GM23338 (cell line): ENCODE data around the gene AMIGO1. TPM values are rescaled to one million over a fixed set of nuclear protein-coding genes. Genes with fewer than 3 reads are reported as not detected.
A peak's percentile ranks its signal among the peaks of the same experiment; 100 is the strongest.

Experiments
- ATAC-seq: fragments of 200-7000 bp; cut with Tn5 transposase; 3 replicates; pipeline ENCODE4 v1.9.1; 2020
- DNase-seq: peaks from one replicate; pipeline ENCODE4 v3.0.0-alpha.2; 2015; ENCODE audit warnings: low spot score
- H2AFZ ChIP-seq: fragments of 200-600 bp; sonication (generic); 2 replicates; pipeline ENCODE4 v1.8.0; 2016; ENCODE audit warnings: antibody characterized with exemption, mild to moderate bottlenecking, moderate library complexity
- H3F3A ChIP-seq: fragments of 200-600 bp; sonication (generic); replicated peaks from 2 replicates; pipeline ENCODE4 v1.8.0; 2017; ENCODE audit warnings: antibody characterized with exemption, mixed run types, low read depth
- H3K27ac ChIP-seq: fragments of 200-600 bp; sonication (generic); 2 replicates; pipeline ENCODE4 v1.6.1; 2016; ENCODE audit warnings: low read depth
- H3K27me3 ChIP-seq: fragments of 200-600 bp; sonication (generic); 2 replicates; pipeline ENCODE4 v1.8.0; 2016; ENCODE audit warnings: mild to moderate bottlenecking, mixed run types, moderate library complexity; ENCODE audit not compliant: insufficient read depth
- H3K36me3 ChIP-seq: fragments of 200-600 bp; sonication (generic); 2 replicates; pipeline ENCODE4 v1.8.0; 2016; ENCODE audit warnings: mild to moderate bottlenecking; ENCODE audit not compliant: insufficient read depth
- H3K4me1 ChIP-seq: fragments of 200-600 bp; sonication (generic); 2 replicates; pipeline ENCODE4 v1.8.0; 2016; ENCODE audit warnings: mild to moderate bottlenecking, moderate library complexity; ENCODE audit not compliant: insufficient read depth
- H3K4me2 ChIP-seq: fragments of 200-600 bp; sonication (generic); 2 replicates; pipeline ENCODE4 v1.7.1; 2017; ENCODE audit warnings: mixed run types
- H3K4me3 ChIP-seq: fragments of 200-600 bp; sonication (generic); 2 replicates; pipeline ENCODE4 v1.6.1; 2016; ENCODE audit warnings: mixed run types
- H3K79me2 ChIP-seq: fragments of 200-600 bp; sonication (generic); replicated peaks from 2 replicates; pipeline ENCODE4 v1.8.0; 2017; ENCODE audit warnings: mild to moderate bottlenecking; ENCODE audit not compliant: insufficient read depth
- H3K9me2 ChIP-seq: fragments of 200-600 bp; sonication (generic); 2 replicates; pipeline ENCODE4 v1.8.0; 2017; ENCODE audit not compliant: insufficient read depth
- H4K20me1 ChIP-seq: fragments of 200-600 bp; sonication (generic); replicated peaks from 2 replicates; pipeline ENCODE4 v1.8.0; 2017; ENCODE audit warnings: mild to moderate bottlenecking; ENCODE audit not compliant: insufficient read depth
- H3K27ac Mint-ChIP-seq: 2 replicates; pipeline ENCODE4 v1.8.0; 2020; ENCODE audit warnings: inconsistent platforms, mild to moderate bottlenecking, moderate library complexity, mixed read lengths
- H3K27me3 Mint-ChIP-seq: 3 replicates; pipeline ENCODE4 v1.8.0; 2022; ENCODE audit warnings: low read depth, mild to moderate bottlenecking, moderate library complexity, mixed read lengths, inconsistent platforms; ENCODE audit not compliant: insufficient read depth, poor library complexity
- H3K36me3 Mint-ChIP-seq: 3 replicates; pipeline ENCODE4 v1.8.0; 2021; ENCODE audit warnings: low read depth, mild to moderate bottlenecking, inconsistent platforms, moderate library complexity, mixed read lengths
- H3K4me1 Mint-ChIP-seq: 3 replicates; pipeline ENCODE4 v1.8.0; 2020; ENCODE audit warnings: mild to moderate bottlenecking, inconsistent platforms, mixed read lengths
- H3K4me3 Mint-ChIP-seq: 3 replicates; pipeline ENCODE4 v1.8.0; 2021; ENCODE audit warnings: moderate library complexity, mild to moderate bottlenecking, inconsistent platforms, mixed read lengths
- H3K9me3 Mint-ChIP-seq: 3 replicates; pipeline ENCODE4 v1.8.0; 2020; ENCODE audit warnings: moderate library complexity, mild to moderate bottlenecking, inconsistent platforms, mixed read lengths
- CREB1 ChIP-seq: fragments of 250-450 bp; sonication (Bioruptor Pico); IDR thresholded peaks from 2 replicates; pipeline ENCODE4 v1.5.0; 2020; ENCODE audit warnings: low read depth, mild to moderate bottlenecking, moderate library complexity
- CTCF ChIP-seq, 2 experiments: fragments of 200-600 bp in 1 of 2; sonication (generic) in 1 of 2; conservative IDR thresholded peaks; 2 replicates each; pipeline versions ENCODE4 v1.5.1 to v1.6.1; 2016 to 2017; ENCODE audit warnings: antibody characterized with exemption in 2 of 2, low read depth in 2 of 2, mild to moderate bottlenecking in 2 of 2, moderate library complexity in 1 of 2
- ETS1 ChIP-seq: IDR thresholded peaks from 2 replicates; pipeline ENCODE4 v1.6.1; 2016; ENCODE audit warnings: antibody characterized with exemption
- JUNB ChIP-seq: IDR thresholded peaks from one replicate; pipeline ENCODE4 v1.6.1; 2016; ENCODE audit warnings: antibody characterized with exemption; ENCODE audit not compliant: unreplicated experiment
- NANOG ChIP-seq: IDR thresholded peaks from 2 replicates; pipeline ENCODE4 v1.6.1; 2016; ENCODE audit warnings: antibody characterized with exemption, borderline replicate concordance
- REST ChIP-seq: IDR thresholded peaks from one replicate; pipeline ENCODE4 v1.6.1; 2018; ENCODE audit warnings: antibody characterized with exemption; ENCODE audit not compliant: unreplicated experiment
- STAT1 ChIP-seq: IDR thresholded peaks from one replicate; pipeline ENCODE4 v1.6.1; 2016; ENCODE audit warnings: antibody characterized with exemption; ENCODE audit not compliant: unreplicated experiment
- ZNF114 ChIP-seq: fragments of 250-450 bp; sonication (Bioruptor Pico); IDR thresholded peaks from 2 replicates; pipeline ENCODE4 v1.5.0; 2020; ENCODE audit warnings: mild to moderate bottlenecking, moderate library complexity
- ZNF331 ChIP-seq: fragments of 250-450 bp; sonication (Bioruptor Pico); IDR thresholded peaks from 2 replicates; pipeline ENCODE4 v1.5.0; 2020; ENCODE audit warnings: low read depth, mild to moderate bottlenecking, moderate library complexity
- polyA plus RNA-seq: library from polyadenylated mRNA; unstranded; fragments of >200 nt; fragmentation: Nextera tagmentation; extraction: Ambion mirVana; gene quantifications from 2 replicates; pipeline ENCODE4 v1.2.1, GENCODE V29; 2016
- total RNA-seq: library from RNA; depleted of rRNA; stranded (reverse); fragments of >200 nt; shearing (Covaris generic); gene quantifications from 2 replicates; pipeline ENCODE4 v1.2.3, GENCODE V29; 2014

The AMIGO1 gene
- total and polyA plus RNA-seq, 2 experiments from 2014 or later = 0.53 to 3.8 TPM

DNA sequence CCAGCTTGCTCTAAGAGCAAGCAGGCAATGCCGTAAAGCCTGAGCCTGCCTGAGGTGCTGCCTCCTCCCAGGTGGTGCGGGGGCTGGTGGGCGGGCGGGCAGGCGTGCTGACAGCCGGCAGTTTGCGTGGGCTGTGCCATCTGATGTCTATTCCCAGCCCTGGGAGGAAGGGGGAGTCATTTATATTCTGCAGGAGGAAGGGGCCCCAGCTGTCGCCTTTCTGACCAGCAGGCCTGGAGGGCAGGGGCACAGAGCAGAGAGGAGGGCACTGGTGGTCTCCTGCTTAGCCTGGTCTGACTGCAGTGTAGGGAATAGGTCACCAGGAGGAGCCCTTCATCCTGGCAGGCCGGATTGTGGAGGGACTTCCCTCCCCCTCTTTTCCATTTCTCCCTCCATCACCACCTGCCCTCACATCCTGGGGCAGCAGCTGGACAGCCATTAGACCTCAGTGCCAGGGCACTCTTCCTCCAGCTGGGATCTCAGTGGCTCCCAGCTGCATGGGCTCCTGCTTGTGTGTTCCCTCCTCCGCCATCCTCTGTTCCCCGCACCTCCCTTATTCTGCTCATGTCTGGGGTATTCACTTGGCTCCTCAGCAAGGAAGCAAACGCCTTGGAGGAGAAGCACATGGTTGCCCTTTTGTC, 11.2 kb downstream of the AMIGO1 start:
- TF ChIP-seq CTCF (conservative IDR thresholded peaks at IDR 0.05; ENCODE audit: low read depth in 2 of 2) (peak; percentile 58 to 90), STAT1 (no peak)
- Histone ChIP-seq H3K79me2 (no peaks in the 10 kb centered on the region), H3K4me2 (peak overlapping the region; percentile 55; the same call in 1 of the 2 replicates), H3K27ac (no peak overlapping the region), H3F3A (no peaks in the 10 kb centered on the region; the same call in 1 of the 2 replicates), H2AFZ (no peak overlapping the region; the same call in 1 of the 2 replicates), H3K9me2 (no peaks in the 10 kb centered on the region), H3K36me3 (no peaks in the 10 kb centered on the region), H4K20me1 (no peaks in the 10 kb centered on the region), H3K27me3 (no peaks in the 10 kb centered on the region), H3K4me1 (peaks cover 16% of the 10 kb centered on the region), H3K4me3 (no peak overlapping the region)
- ATAC-seq (peak; percentile 57), DNase-seq (peak; percentile 84)
- Mint-ChIP-seq H3K27ac (peak overlapping the region; percentile 68; the same call in 1 of the 2 replicates), H3K36me3 (peaks cover 11% of the 10 kb centered on the region), H3K9me3 (no peaks in the 10 kb centered on the region), H3K4me1 (peaks cover 28% of the 10 kb centered on the region), H3K27me3 (peaks cover 19% of the 10 kb centered on the region), H3K4me3 (no peak overlapping the region; the same call in 2 of the 3 replicates)

GRCh38 chr1:109497449-109498160, 11.9 kb downstream of the AMIGO1 start:
- Histone ChIP-seq H3K27me3 (no peaks in the 10 kb centered on the region), H3K27ac (no peak overlapping the region), H2AFZ (no peak overlapping the region; the same call in 1 of the 2 replicates), H3K79me2 (no peaks in the 10 kb centered on the region), H3K36me3 (no peaks in the 10 kb centered on the region), H3K4me1 (peaks cover 16% of the 10 kb centered on the region), H3K4me2 (peak overlapping the region; percentile 55; the same call in 1 of the 2 replicates), H4K20me1 (no peaks in the 10 kb centered on the region), H3F3A (no peaks in the 10 kb centered on the region; the same call in 1 of the 2 replicates), H3K4me3 (no peak overlapping the region), H3K9me2 (no peaks in the 10 kb centered on the region)
- H3K27me3 Mint-ChIP-seq = peaks cover 19% of the 10 kb centered on the region
- ATAC-seq (peak; percentile 3), DNase-seq (no peak)
- H3K9me3 Mint-ChIP-seq = no peaks in the 10 kb centered on the region
- peaks cover 25% of the 10 kb centered on the region for H3K4me1 Mint-ChIP-seq
- no peak overlapping the region for H3K4me3 Mint-ChIP-seq
- H3K27ac Mint-ChIP-seq = peak overlapping the region; percentile 83; the same call in 1 of the 2 replicates
- H3K36me3 Mint-ChIP-seq = peaks cover 11% of the 10 kb centered on the region
- TF ChIP-seq CREB1 = no peak
- no peak for TF ChIP-seq ETS1
- no peak for TF ChIP-seq CTCF (conservative IDR thresholded peaks at IDR 0.05; ENCODE audit: low read depth in 2 of 2)
- TF ChIP-seq STAT1 = no peak
- no peak for TF ChIP-seq ZNF114 (CRISPR knock-in tag)
- TF ChIP-seq REST = no peak
- TF ChIP-seq JUNB = no peak
- no peak for TF ChIP-seq ZNF331 (CRISPR knock-in tag)
- no peak for TF ChIP-seq NANOG
